ENCODE measurements around the gene ACAP2. TPM values are rescaled to one million over a fixed set of nuclear protein-coding genes. Genes with fewer than 3 reads are reported as not detected.

The ACAP2 gene
- total RNA-seq, 1 experiment from 2014 or later, result 57.9 TPM

DNA sequence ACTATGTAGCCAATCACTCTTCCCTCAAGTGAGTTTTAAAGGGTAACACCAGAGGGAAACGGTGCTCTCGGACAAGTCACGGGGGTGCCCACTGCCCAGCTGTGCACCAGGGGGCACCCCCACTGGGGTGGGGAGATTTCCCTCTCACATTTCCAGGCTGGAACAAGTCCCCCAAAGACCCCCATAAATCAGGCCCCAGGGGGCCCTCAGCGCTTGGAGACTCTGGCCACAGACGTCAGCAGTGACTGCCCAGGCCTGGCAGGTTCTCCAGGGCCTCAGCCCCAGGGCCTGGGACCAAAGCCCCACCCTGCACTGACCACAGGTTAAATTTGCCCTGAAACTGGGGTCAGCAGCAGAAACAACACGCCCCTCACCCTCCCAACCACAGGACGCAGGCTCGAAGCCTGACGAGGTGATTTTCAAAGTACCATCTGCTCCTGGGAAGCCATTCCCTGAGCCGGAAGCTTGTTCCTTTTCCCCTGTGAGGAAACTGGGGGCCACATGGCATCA lies 188.8 kb downstream of the ACAP2 start:
- H3K27ac ChIP-seq (ENCODE audit: low read length), result no peak overlapping the region
- no TSS peak for BruUV-seq (replicated peaks)
- CTCF ChIA-PET, result no interaction called here
- DNase-seq (ENCODE audit: low read depth, low spot score), result no peak
- H3K27me3 ChIP-seq (ENCODE audit: control insufficient read depth, insufficient read depth, low read length), result no peaks in the 10 kb centered on the region
- POLR2A ChIA-PET, result no interaction called here
- no peak for ATAC-seq
- intact Hi-C loops (cut with micrococcal nuclease; ENCODE audit: unreplicated experiment) (loop anchor here (10.0 kb wide), 1 partner anchor 99 kb away; no protein-coding TSS in a partner anchor), in situ Hi-C loops (cut with HindIII; ENCODE audit: low pct_unique_long_range_greater_than_20kb, low sequenced_read_pairs) (no loop called here)
- no peaks in the 10 kb centered on the region for H3K9me3 ChIP-seq (ENCODE audit: control insufficient read depth, insufficient read depth, low read depth, low read length)
- H3K36me3 ChIP-seq (ENCODE audit: control insufficient read depth, insufficient read depth, low read length), result no peaks in the 10 kb centered on the region
- H3K4me1 ChIP-seq (ENCODE audit: control insufficient read depth, insufficient read depth, low read length), result peaks cover 16% of the 10 kb centered on the region
- TF ChIP-seq REST (IDR thresholded peaks at IDR 0.05; ENCODE audit: insufficient read depth in 1 of 2, low read depth in 2 of 2, low read length in 1 of 2) (no peak), POLR2AphosphoS5 (IDR thresholded peaks at IDR 0.05; ENCODE audit: low read depth, low read length) (no peak)
- H3K4me3 ChIP-seq (ENCODE audit: low read depth in 2 of 2, low read length in 2 of 2), result no peak overlapping the region

GRCh38 chr3:195251336-195252065 lies 191.3 kb downstream of the ACAP2 start:
- ChIA-PET CTCF (no interaction called here), POLR2A (no interaction called here)
- intact Hi-C loops (cut with micrococcal nuclease; ENCODE audit: unreplicated experiment), result loop anchor here (10.0 kb wide), 1 partner anchor 97 kb away; no protein-coding TSS in a partner anchor
- no TSS peak for BruUV-seq (replicated peaks)
- no peak overlapping the region for H3K4me3 ChIP-seq (ENCODE audit: low read depth in 2 of 2, low read length in 2 of 2)
- no peak for DNase-seq (ENCODE audit: low read depth, low spot score)
- no peak for TF ChIP-seq POLR2AphosphoS5 (IDR thresholded peaks at IDR 0.05; ENCODE audit: low read depth, low read length)
- TF ChIP-seq SIN3A (IDR thresholded peaks at IDR 0.05; ENCODE audit: borderline replicate concordance, insufficient read depth, low read depth, low read length), result no peak
- no peak for TF ChIP-seq REST (IDR thresholded peaks at IDR 0.05; ENCODE audit: insufficient read depth in 1 of 2, low read depth in 2 of 2, low read length in 1 of 2)
- TF ChIP-seq CTCF (IDR thresholded peaks at IDR 0.05), result no peak
- TF ChIP-seq TCF7L2 (IDR thresholded peaks at IDR 0.05; ENCODE audit: low read depth, low read length), result no peak
- H3K27ac ChIP-seq (ENCODE audit: low read length), result no peak overlapping the region
- no peak for ATAC-seq
- 0 out of 2 replicates have a peak, but pooled peaks cover 6% of the 10 kb centered on the region for H3K4me1 ChIP-seq (ENCODE audit: control insufficient read depth, insufficient read depth, low read length)
- no peaks in the 10 kb centered on the region for H3K9me3 ChIP-seq (ENCODE audit: control insufficient read depth, insufficient read depth, low read depth, low read length)
- H3K36me3 ChIP-seq (ENCODE audit: control insufficient read depth, insufficient read depth, low read length), result no peaks in the 10 kb centered on the region
- no peaks in the 10 kb centered on the region for H3K27me3 ChIP-seq (ENCODE audit: control insufficient read depth, insufficient read depth, low read length)
- in situ Hi-C loops (cut with HindIII; ENCODE audit: low pct_unique_long_range_greater_than_20kb, low sequenced_read_pairs), result no loop called here
